Breast epithelium (tissue), 4 donors: ENCODE data around the gene EPHA1. TPM values are rescaled to one million over a fixed set of nuclear protein-coding genes. Genes with fewer than 3 reads are reported as not detected.

Experiments
- DNase-seq, 2 donors: peaks; one replicate each; pipeline ENCODE4 v3.0.0-alpha.2; 2019; ENCODE audit warnings: low spot score in 2 of 2
- H3K27ac ChIP-seq, 2 donors: fragments of 200-600 bp; sonication (generic) in 1 of 2; one replicate each; pipeline ENCODE4 v1.5.1; 2016 to 2019; ENCODE audit warnings: mild to moderate bottlenecking in 1 of 2
- H3K27me3 ChIP-seq, 2 donors: fragments of 200-600 bp; sonication (generic) in 1 of 2; one replicate each; pipeline versions ENCODE4 v1.5.1 to v1.6.0; 2017 to 2019; ENCODE audit warnings: control low read depth in 1 of 2, mild to moderate bottlenecking in 1 of 2
- H3K36me3 ChIP-seq: fragments of 200-600 bp; one replicate; pipeline ENCODE4 v1.5.1; 2019
- H3K4me1 ChIP-seq, 2 donors: fragments of 200-600 bp; sonication (generic); one replicate each; pipeline ENCODE4 v1.5.1; 2016 to 2019; ENCODE audit warnings: control low read depth in 1 of 2
- H3K4me3 ChIP-seq, 3 donors: fragments of 200-600 bp; sonication (generic); 1 replicate in 2 of 3; 2 replicates in 1 of 3; pipeline ENCODE4 v1.5.1; 2016 to 2019; ENCODE audit warnings: mild to moderate bottlenecking in 3 of 3, moderate library complexity in 2 of 3
- H3K9me3 ChIP-seq, 2 donors: fragments of 200-600 bp; sonication (generic) in 1 of 2; one replicate each; pipeline ENCODE4 v1.5.1; 2016 to 2019; ENCODE audit warnings: control low read depth in 1 of 2
- CTCF ChIP-seq, 3 donors: fragments of 450-650 bp; IDR thresholded peaks; one replicate each; pipeline ENCODE4 v1.5.1; 2016 to 2017; ENCODE audit warnings: antibody characterized with exemption in 3 of 3, mild to moderate bottlenecking in 3 of 3, moderate library complexity in 3 of 3
- POLR2A ChIP-seq: fragments of 450-650 bp; IDR thresholded peaks from one replicate; pipeline ENCODE4 v1.6.1; 2016; ENCODE audit warnings: antibody characterized with exemption, mild to moderate bottlenecking, moderate library complexity
- POLR2AphosphoS5 ChIP-seq, 3 donors: sonication (generic); formaldehyde crosslinking; IDR thresholded peaks; one replicate each; pipeline ENCODE4 v1.6.1; 2017; ENCODE audit warnings: antibody characterized with exemption in 3 of 3
- intact Hi-C: fragments of 100-400 bp; cut with DNase I; formaldehyde crosslinking; loops from one replicate; pipeline ENCODE4 v1.15.1; 2023; ENCODE audit warnings: low total_unique reads
- total RNA-seq, 3 donors: library from RNA; depleted of rRNA; stranded (reverse); fragments of >200 nt; gene quantifications; one replicate each; pipeline ENCODE4 v1.1.0, GENCODE V29; 2016

EPHA1 gene
- total RNA-seq, 3 donors from 2014 or later = 11.8 to 15.4 TPM; not detected in 1

GRCh38 chr7:143449793-143450192, 41.1 kb upstream of the EPHA1 start:
- Histone ChIP-seq H3K4me1 (no peaks in the 10 kb centered on the region), H3K4me3 (no peak overlapping the region), H3K9me3 (no peaks in the 10 kb centered on the region), H3K27me3 (no peaks in the 10 kb centered on the region), H3K27ac (no peak overlapping the region), H3K36me3 (no peaks in the 10 kb centered on the region)
- no peak for DNase-seq
- intact Hi-C loops = no loop called here
- no peak for TF ChIP-seq POLR2AphosphoS5 (IDR thresholded peaks at IDR 0.05)
- TF ChIP-seq POLR2A = no peak
- no peak for TF ChIP-seq CTCF (IDR thresholded peaks at IDR 0.05)

GRCh38 chr7:143448429-143448828, 39.8 kb upstream of the EPHA1 start:
- H3K9me3 ChIP-seq = no peaks in the 10 kb centered on the region
- DNase-seq = no peak
- no peaks in the 10 kb centered on the region for H3K36me3 ChIP-seq
- H3K27me3 ChIP-seq = no peaks in the 10 kb centered on the region
- TF ChIP-seq POLR2AphosphoS5 (IDR thresholded peaks at IDR 0.05) (no peak), POLR2A (no peak), CTCF (IDR thresholded peaks at IDR 0.05) (no peak)
- no peaks in the 10 kb centered on the region for H3K4me1 ChIP-seq
- intact Hi-C loops = no loop called here
- H3K4me3 ChIP-seq = no peak overlapping the region
- no peak overlapping the region for H3K27ac ChIP-seq

GRCh38 chr7:143447466-143447865, 38.8 kb upstream of the EPHA1 start:
- no peaks in the 10 kb centered on the region for H3K9me3 ChIP-seq
- H3K4me1 ChIP-seq = no peaks in the 10 kb centered on the region
- H3K4me3 ChIP-seq = no peak overlapping the region
- no peak overlapping the region for H3K27ac ChIP-seq
- H3K27me3 ChIP-seq = no peaks in the 10 kb centered on the region
- no peak for DNase-seq
- TF ChIP-seq CTCF (IDR thresholded peaks at IDR 0.05) (no peak), POLR2A (no peak), POLR2AphosphoS5 (IDR thresholded peaks at IDR 0.05) (no peak)
- no peaks in the 10 kb centered on the region for H3K36me3 ChIP-seq
- intact Hi-C loops = no loop called here

DNA sequence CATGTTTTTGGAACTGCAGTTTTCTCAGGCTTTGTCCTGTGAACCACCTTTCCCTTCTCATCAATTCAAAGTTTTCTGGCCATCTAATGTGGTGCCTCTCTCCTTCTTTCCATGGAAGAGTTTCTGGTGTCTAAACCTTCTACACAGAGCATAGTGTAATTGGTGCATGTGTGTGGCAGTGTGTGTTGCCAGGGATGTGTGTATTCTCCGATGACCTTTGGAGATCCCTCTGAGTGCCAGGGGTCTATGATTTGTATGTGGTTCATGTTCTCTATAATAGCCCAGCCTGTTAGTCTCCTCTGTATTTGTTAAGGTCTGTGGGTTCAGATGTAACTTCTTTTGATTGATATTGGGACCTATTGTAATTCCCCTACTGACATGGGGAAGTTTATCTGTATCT, 36.1 kb upstream of the EPHA1 start:
- Histone ChIP-seq H3K9me3 (no peaks in the 10 kb centered on the region), H3K4me3 (no peak overlapping the region), H3K27me3 (no peaks in the 10 kb centered on the region), H3K36me3 (no peaks in the 10 kb centered on the region), H3K27ac (no peak overlapping the region), H3K4me1 (no peaks in the 10 kb centered on the region)
- no peak for TF ChIP-seq CTCF (IDR thresholded peaks at IDR 0.05)
- TF ChIP-seq POLR2AphosphoS5 (IDR thresholded peaks at IDR 0.05) = no peak
- TF ChIP-seq POLR2A = no peak
- no peak for DNase-seq
- intact Hi-C loops = no loop called here

GRCh38 chr7:143444063-143444782, 35.6 kb upstream of the EPHA1 start:
- DNase-seq = no peak
- TF ChIP-seq POLR2A (no peak), POLR2AphosphoS5 (IDR thresholded peaks at IDR 0.05) (no peak), CTCF (IDR thresholded peaks at IDR 0.05) (no peak)
- H3K4me1 ChIP-seq = no peaks in the 10 kb centered on the region
- H3K27me3 ChIP-seq = no peaks in the 10 kb centered on the region
- no peaks in the 10 kb centered on the region for H3K9me3 ChIP-seq
- H3K4me3 ChIP-seq = no peak overlapping the region
- H3K36me3 ChIP-seq = no peaks in the 10 kb centered on the region
- no peak overlapping the region for H3K27ac ChIP-seq
- intact Hi-C loops = no loop called here
